ENCODE data around the gene TDRD5. TPM values are rescaled to one million over a fixed set of nuclear protein-coding genes. Genes with fewer than 3 reads are reported as not detected.

TDRD5 gene
- total and polyA plus RNA-seq, 2 experiments from 2014 or later, result 1.4 TPM; not detected in 1

DNA sequence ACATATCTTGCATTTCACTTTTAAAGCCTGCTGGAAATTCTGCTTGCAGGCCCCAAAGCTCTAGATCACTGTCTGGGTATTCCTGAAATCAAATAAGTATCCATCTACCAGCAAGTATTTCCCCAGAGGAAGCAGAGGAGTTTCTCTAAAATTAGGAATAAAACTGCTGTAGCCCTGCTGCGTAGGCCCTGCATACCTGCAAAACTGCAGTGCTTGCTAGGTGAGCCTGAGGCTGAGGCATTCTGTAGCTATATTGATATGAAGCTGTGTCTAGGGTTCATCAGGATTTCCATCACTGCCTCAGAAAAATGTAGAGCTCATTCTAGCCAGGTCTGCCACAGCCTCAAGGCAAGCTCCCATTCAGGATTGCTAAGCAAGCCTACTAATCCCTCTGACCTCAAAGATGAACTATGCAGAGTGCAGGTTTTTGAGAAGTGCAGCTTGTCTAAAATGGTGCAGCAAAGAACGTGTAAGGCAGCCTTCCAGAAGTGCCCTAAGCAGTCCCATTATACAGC, 44.6 kb upstream of the TDRD5 start:
- peaks cover 3% of the 10 kb centered on the region for H3K27me3 Mint-ChIP-seq (ENCODE audit: insufficient read depth, low read depth, poor library complexity)
- H3K4me1 Mint-ChIP-seq, result peaks cover 6% of the 10 kb centered on the region; the same call in 2 of the 3 replicates
- Histone ChIP-seq H3K79me2 (replicated peaks; ENCODE audit: insufficient read depth) (no peaks in the 10 kb centered on the region), H3K4me1 (ENCODE audit: insufficient read depth) (no peaks in the 10 kb centered on the region), H3K4me3 (no peak overlapping the region), H3K4me2 (no peak overlapping the region), H3K9me2 (ENCODE audit: insufficient read depth) (no peaks in the 10 kb centered on the region; the same call in 1 of the 2 replicates), H3F3A (replicated peaks; ENCODE audit: low read depth) (no peaks in the 10 kb centered on the region), H3K27ac (ENCODE audit: low read depth) (no peak overlapping the region), H3K27me3 (ENCODE audit: insufficient read depth) (no peaks in the 10 kb centered on the region), H3K36me3 (ENCODE audit: insufficient read depth) (no peaks in the 10 kb centered on the region), H4K20me1 (replicated peaks; ENCODE audit: insufficient read depth) (no peaks in the 10 kb centered on the region), H2AFZ (no peak overlapping the region)
- no peak for TF ChIP-seq ZNF114 (CRISPR knock-in tag; IDR thresholded peaks at IDR 0.05)
- TF ChIP-seq, protein P1, sequence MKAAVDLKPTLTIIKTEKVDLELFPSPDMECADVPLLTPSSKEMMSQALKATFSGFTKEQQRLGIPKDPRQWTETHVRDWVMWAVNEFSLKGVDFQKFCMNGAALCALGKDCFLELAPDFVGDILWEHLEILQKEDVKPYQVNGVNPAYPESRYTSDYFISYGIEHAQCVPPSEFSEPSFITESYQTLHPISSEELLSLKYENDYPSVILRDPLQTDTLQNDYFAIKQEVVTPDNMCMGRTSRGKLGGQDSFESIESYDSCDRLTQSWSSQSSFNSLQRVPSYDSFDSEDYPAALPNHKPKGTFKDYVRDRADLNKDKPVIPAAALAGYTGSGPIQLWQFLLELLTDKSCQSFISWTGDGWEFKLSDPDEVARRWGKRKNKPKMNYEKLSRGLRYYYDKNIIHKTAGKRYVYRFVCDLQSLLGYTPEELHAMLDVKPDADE (IDR thresholded peaks at IDR 0.05), result no peak
- TF ChIP-seq, protein P2, sequence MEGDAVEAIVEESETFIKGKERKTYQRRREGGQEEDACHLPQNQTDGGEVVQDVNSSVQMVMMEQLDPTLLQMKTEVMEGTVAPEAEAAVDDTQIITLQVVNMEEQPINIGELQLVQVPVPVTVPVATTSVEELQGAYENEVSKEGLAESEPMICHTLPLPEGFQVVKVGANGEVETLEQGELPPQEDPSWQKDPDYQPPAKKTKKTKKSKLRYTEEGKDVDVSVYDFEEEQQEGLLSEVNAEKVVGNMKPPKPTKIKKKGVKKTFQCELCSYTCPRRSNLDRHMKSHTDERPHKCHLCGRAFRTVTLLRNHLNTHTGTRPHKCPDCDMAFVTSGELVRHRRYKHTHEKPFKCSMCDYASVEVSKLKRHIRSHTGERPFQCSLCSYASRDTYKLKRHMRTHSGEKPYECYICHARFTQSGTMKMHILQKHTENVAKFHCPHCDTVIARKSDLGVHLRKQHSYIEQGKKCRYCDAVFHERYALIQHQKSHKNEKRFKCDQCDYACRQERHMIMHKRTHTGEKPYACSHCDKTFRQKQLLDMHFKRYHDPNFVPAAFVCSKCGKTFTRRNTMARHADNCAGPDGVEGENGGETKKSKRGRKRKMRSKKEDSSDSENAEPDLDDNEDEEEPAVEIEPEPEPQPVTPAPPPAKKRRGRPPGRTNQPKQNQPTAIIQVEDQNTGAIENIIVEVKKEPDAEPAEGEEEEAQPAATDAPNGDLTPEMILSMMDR (conservative IDR thresholded peaks at IDR 0.05; ENCODE audit: low read depth in 2 of 2), result no peak
- DNase-seq (ENCODE audit: low spot score) (no peak), ATAC-seq (no peak)
- H3K36me3 Mint-ChIP-seq (ENCODE audit: low read depth), result peaks cover 3% of the 10 kb centered on the region
- peaks cover 3% of the 10 kb centered on the region for H3K9me3 Mint-ChIP-seq
- no peak overlapping the region for H3K27ac Mint-ChIP-seq
- no peak overlapping the region for H3K4me3 Mint-ChIP-seq

DNA sequence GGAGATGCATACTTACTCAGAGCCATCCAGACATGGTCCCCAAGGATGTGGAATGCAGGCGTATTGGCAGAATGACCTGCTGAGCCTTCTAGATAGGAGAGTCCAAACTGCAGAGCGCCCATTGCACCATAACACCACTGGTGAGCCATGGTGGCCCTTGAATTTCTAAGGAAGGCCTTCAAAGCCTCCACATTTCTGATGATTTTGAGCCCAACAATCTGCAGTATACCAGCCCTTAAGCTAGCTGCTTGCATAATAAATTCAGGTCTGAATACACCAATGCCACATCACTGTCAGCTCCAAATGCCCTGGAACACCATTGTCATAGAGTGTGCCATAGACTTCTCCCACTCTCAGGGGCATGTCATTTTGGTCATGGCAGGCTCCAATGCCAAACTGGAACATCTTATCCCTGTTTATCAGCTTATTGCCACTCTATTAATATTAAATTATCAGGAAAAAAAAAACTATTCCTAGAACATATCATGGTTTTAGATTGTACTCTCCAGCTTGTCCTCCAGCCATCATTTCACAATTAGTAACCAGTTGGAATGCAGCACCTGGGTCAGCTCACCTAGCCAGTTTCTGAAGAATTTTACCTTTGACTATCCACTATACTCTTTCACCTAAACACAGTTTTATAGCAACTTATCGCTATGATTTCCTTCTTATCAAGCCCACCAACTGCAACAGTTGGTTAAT, 42.8 kb upstream of the TDRD5 start:
- Mint-ChIP-seq H3K4me3 (no peak overlapping the region), H3K9me3 (no peaks in the 10 kb centered on the region), H3K4me1 (peaks cover 6% of the 10 kb centered on the region; the same call in 2 of the 3 replicates), H3K36me3 (ENCODE audit: low read depth) (no peaks in the 10 kb centered on the region), H3K27me3 (ENCODE audit: insufficient read depth, low read depth, poor library complexity) (peaks cover 3% of the 10 kb centered on the region), H3K27ac (no peak overlapping the region)
- Histone ChIP-seq H3K79me2 (replicated peaks; ENCODE audit: insufficient read depth) (no peaks in the 10 kb centered on the region), H3K27me3 (ENCODE audit: insufficient read depth) (no peaks in the 10 kb centered on the region), H3K4me2 (no peak overlapping the region), H3K4me3 (no peak overlapping the region), H3K4me1 (ENCODE audit: insufficient read depth) (no peaks in the 10 kb centered on the region), H2AFZ (no peak overlapping the region), H4K20me1 (replicated peaks; ENCODE audit: insufficient read depth) (no peaks in the 10 kb centered on the region), H3K27ac (ENCODE audit: low read depth) (no peak overlapping the region), H3K9me2 (ENCODE audit: insufficient read depth) (no peaks in the 10 kb centered on the region; the same call in 1 of the 2 replicates), H3F3A (replicated peaks; ENCODE audit: low read depth) (no peaks in the 10 kb centered on the region), H3K36me3 (ENCODE audit: insufficient read depth) (no peaks in the 10 kb centered on the region)
- DNase-seq (ENCODE audit: low spot score), result no peak
- ATAC-seq, result no peak
- TF ChIP-seq, protein P2 (conservative IDR thresholded peaks at IDR 0.05; ENCODE audit: low read depth in 2 of 2), result no peak
- no peak for TF ChIP-seq EZH2 (IDR thresholded peaks at IDR 0.05; ENCODE audit: low read depth, unreplicated experiment)
- no peak for TF ChIP-seq CREB1 (CRISPR knock-in tag; IDR thresholded peaks at IDR 0.05; ENCODE audit: low read depth)
- TF ChIP-seq EZH2phosphoT487 (IDR thresholded peaks at IDR 0.05; ENCODE audit: unreplicated experiment), result no peak
- no peak for TF ChIP-seq STAT1 (IDR thresholded peaks at IDR 0.05; ENCODE audit: unreplicated experiment)
- TF ChIP-seq ZNF331 (CRISPR knock-in tag; IDR thresholded peaks at IDR 0.05; ENCODE audit: low read depth), result no peak
- TF ChIP-seq, protein P3, sequence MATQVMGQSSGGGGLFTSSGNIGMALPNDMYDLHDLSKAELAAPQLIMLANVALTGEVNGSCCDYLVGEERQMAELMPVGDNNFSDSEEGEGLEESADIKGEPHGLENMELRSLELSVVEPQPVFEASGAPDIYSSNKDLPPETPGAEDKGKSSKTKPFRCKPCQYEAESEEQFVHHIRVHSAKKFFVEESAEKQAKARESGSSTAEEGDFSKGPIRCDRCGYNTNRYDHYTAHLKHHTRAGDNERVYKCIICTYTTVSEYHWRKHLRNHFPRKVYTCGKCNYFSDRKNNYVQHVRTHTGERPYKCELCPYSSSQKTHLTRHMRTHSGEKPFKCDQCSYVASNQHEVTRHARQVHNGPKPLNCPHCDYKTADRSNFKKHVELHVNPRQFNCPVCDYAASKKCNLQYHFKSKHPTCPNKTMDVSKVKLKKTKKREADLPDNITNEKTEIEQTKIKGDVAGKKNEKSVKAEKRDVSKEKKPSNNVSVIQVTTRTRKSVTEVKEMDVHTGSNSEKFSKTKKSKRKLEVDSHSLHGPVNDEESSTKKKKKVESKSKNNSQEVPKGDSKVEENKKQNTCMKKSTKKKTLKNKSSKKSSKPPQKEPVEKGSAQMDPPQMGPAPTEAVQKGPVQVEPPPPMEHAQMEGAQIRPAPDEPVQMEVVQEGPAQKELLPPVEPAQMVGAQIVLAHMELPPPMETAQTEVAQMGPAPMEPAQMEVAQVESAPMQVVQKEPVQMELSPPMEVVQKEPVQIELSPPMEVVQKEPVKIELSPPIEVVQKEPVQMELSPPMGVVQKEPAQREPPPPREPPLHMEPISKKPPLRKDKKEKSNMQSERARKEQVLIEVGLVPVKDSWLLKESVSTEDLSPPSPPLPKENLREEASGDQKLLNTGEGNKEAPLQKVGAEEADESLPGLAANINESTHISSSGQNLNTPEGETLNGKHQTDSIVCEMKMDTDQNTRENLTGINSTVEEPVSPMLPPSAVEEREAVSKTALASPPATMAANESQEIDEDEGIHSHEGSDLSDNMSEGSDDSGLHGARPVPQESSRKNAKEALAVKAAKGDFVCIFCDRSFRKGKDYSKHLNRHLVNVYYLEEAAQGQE (IDR thresholded peaks at IDR 0.05; ENCODE audit: unreplicated experiment), result no peak
- TF ChIP-seq, protein P1 (IDR thresholded peaks at IDR 0.05), result no peak
- no peak for TF ChIP-seq JUNB (IDR thresholded peaks at IDR 0.05; ENCODE audit: unreplicated experiment)
- no peak for TF ChIP-seq ZNF114 (CRISPR knock-in tag; IDR thresholded peaks at IDR 0.05)
